H1 (cell line): ENCODE data around the gene SEMA6A. TPM values are rescaled to one million over a fixed set of nuclear protein-coding genes. Genes with fewer than 3 reads are reported as not detected.

Source experiments
- BRCA1 ChIP-seq: IDR thresholded peaks from 2 replicates; pipeline ENCODE4 v1.6.1; 2012; ENCODE audit warnings: low read depth, low read length, improper control_type of control experiment
- POLR2A ChIP-seq, 2 experiments: IDR thresholded peaks; 1 replicate in 1 of 2; 2 replicates in 1 of 2; pipeline ENCODE4 v1.6.1; 2011; ENCODE audit warnings: low read depth in 2 of 2, low read length in 2 of 2, mild to moderate bottlenecking in 2 of 2; ENCODE audit errors: control extremely low read depth in 1 of 2
- POLR2AphosphoS5 ChIP-seq: IDR thresholded peaks from 2 replicates; pipeline ENCODE4 v1.6.1; 2011; ENCODE audit warnings: low read depth, low read length
- RXRA ChIP-seq: IDR thresholded peaks from 2 replicates; pipeline ENCODE4 v1.6.1; 2011; ENCODE audit warnings: low read depth, mild to moderate bottlenecking, low read length, moderate library complexity; ENCODE audit not compliant: insufficient read depth
- TCF12 ChIP-seq: IDR thresholded peaks from 2 replicates; pipeline ENCODE4 v1.6.1; 2011; ENCODE audit warnings: low read depth, mild to moderate bottlenecking, low read length
- polyA plus RNA-seq, 7 experiments: library from polyadenylated mRNA; depleted of rRNA in 3 of 7; stranded (reverse) in 5 of 7; unstranded in 2 of 7; fragments of >200 nt in 5 of 7; fragments of 200-250 nt in 2 of 7; gene quantifications; 1 replicate in 5 of 7; 2 replicates in 1 of 7; 4 replicates in 1 of 7; pipeline versions ENCODE4 v1.2.1 to v1.2.3, GENCODE V29; 2011 to 2013; ENCODE audit warnings: missing spikeins in 2 of 7, mixed read lengths in 2 of 7
- total RNA-seq: library from RNA; stranded (reverse); fragmentation: NEBNext Ultra II Directional; extraction: Animal tissue kit (Norgen Biotek cat#: 25700); gene quantifications from 2 replicates; pipeline ENCODE4 v1.2.1, GENCODE V29; 2021
- TF ChIP-seq, protein P1 (sequence below): IDR thresholded peaks from 2 replicates; pipeline ENCODE4 v1.6.1; 2011; ENCODE audit warnings: low read length, improper control_type of control experiment

The SEMA6A gene
- total and polyA plus RNA-seq, 2 of the 8 experiments (the other 6 are each of a cell fraction or from before 2014, with no cell fraction given), result 78.3 to 277 TPM

DNA sequence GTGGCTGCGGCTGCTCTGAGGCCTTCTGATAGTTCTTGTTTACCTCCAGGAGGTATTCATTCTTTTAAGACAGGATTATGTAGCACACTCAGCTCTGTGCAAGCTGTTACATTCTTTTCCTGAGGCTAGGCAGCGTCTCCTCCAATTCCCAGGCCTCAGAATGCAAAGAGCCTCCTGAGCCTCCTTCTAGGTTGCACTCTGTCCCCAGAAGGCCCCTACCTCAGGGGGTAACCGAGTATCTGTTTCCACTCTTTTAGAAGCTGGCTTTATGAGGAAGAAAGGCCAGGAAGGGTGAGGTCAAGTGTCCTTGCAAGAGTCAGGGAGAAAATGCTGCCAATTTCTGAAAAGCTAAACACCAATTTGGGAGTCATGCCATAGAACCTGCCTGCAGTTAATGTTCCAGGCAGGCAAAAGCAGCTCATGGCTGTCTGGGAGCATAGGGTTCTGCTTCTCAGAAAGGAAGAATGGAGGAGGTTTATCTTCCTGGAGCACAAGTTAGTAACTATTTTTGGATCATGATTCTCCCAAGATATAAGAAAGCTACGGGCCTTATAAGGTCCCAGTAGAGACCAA, 178.9 kb downstream of the SEMA6A start (continued):
- TF ChIP-seq, protein P1, sequence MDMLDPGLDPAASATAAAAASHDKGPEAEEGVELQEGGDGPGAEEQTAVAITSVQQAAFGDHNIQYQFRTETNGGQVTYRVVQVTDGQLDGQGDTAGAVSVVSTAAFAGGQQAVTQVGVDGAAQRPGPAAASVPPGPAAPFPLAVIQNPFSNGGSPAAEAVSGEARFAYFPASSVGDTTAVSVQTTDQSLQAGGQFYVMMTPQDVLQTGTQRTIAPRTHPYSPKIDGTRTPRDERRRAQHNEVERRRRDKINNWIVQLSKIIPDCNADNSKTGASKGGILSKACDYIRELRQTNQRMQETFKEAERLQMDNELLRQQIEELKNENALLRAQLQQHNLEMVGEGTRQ, result no peak
- TF ChIP-seq BRCA1 (no peak), POLR2A (IDR thresholded peaks at IDR 0.05; ENCODE audit: control extremely low read depth in 1 of 2, low read depth in 2 of 2, low read length in 2 of 2) (no peak), RXRA (no peak), POLR2AphosphoS5 (no peak), TCF12 (no peak)
